Occipital lobe (tissue), 2 donors: ENCODE data around the gene RPL18A. TPM values are rescaled to one million over a fixed set of nuclear protein-coding genes. Genes with fewer than 3 reads are reported as not detected.

Experiments
- DNase-seq: peaks from one replicate; lab custom pipeline; 2025; lab: John Stamatoyannopoulos, UW
- total RNA-seq: library from RNA; depleted of rRNA; stranded (reverse); fragments of >200 nt; gene quantifications from one replicate; pipeline ENCODE4 v1.2.3, GENCODE V29; 2014

RPL18A gene
- total RNA-seq, 1 donor from 2014 or later = 612 TPM

DNA sequence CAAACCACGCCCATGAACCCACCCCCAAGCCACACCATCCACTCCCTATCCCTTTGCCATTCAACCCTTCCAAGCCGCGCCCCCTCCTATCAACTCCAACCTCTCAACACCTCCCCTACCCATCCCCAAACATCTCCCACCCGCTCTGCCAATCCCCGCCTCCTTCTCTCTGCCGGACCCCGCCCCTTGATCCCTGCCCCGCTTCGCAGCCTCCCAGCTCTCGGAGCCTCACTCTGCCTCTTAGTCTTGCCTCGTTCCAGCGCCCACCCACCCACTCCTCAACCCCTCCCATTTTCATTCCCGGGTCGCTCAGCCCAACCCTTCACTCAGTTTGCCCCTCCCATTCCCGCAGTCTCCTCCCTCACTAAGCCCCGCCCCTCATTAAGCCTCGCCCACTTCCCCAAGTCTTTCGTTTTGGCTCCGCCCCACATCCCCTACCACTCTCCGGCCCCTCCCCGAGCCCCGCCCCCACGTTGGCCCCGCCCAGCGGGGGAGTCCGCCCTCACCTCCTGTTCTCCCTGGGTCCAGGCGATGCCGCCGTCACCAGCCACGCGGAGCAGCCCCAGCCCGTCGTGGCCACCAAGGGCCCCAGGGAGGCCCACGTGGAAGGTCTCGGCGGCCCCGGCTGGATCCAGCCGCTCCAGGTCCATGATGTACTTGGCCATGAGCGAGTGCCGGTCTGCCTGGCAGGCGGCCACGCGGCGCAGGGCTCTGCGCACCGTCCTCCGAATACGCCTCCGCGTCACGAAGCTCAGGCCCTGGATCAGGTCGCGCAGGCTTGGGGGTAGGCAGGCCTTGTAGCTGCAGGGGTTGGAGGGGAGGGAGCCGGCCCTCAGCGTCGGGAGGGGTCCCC is 17.7 kb upstream of the RPL18A start:
- peak; percentile 79 for DNase-seq

DNA sequence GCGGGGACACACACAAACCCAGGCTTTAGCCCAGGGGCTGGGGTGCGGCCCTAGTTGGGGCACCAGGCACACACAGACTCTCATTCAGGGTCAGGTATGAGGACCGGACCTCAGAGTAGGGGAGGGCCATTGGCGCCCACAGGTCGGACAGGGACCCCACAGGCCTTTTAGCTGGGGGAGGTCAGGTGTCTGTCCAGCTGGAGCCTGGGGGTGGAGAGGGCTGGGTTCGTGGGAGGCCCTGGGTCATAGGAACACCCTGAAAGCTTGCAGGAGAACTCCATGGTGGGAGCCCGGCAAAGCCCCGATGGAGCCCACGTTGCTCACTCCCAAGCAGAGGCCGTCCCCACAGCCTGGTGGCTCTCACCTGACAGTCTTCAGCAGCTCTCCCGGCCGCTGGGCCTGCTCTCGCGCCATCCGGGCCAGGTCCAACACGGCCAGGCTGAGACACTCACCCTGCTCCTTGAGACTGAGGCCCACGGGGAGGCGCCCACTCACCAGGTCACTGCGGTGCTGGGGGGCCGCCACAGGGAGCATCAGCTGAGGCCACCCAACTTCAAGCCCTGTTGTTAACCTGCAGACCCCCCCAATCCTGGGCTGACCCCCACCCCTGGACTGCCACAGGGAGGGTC is 16.9 kb upstream of the RPL18A start:
- DNase-seq = no peak

DNA sequence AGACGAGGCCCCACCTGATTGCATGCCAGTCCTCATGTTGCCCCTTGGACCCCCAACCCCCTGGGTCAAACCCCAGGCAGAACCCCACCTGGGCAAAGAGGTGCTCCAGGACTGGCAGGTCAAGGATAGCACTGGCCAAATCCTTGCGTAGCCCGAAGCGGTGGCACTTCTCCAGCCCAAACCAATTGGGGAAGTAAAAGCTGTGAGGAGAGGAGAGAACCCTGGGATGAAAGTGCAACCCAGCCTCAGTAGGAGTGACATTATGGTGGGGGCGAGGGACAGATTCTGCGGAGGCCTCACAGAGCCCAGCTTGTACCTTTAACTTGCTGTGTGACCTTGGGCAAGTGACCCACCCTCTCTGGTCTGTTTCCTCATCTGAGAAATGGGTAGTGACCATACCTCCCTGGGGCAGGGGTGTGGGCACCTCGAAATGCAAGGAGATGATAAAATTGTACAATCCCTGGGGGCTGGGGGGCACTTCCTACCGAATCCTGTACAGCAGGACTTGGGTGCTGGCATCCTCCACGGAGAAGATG is 16.4 kb upstream of the RPL18A start:
- no peak for DNase-seq

DNA sequence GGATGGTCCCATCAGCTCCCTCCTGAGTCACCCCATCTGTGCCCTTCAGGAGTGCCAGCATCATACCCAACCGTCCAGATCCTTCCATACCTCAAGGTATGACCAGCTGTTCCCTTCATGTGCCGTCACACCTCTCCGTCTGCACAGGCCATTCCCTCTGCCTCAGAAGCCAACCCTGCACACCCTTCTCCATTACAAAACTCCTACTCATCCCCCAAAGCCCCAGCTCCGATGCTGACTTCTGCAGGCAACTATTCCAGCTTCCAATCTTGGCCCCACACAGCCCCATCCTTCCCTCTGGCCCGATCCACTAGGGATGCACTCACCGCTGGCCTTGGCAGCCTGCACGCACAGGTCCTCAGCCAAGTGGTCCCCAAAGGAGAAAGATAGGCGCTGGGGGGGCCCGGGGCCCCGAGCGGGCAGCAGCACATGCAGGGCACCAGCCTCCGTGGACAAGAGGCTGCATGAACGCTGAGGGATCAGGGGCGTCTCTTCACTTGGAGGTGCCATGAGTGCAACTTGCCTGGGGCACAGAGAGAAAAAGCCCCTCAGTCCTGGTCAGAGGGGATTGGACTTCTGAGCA is 15.7 kb upstream of the RPL18A start:
- no peak for DNase-seq

DNA sequence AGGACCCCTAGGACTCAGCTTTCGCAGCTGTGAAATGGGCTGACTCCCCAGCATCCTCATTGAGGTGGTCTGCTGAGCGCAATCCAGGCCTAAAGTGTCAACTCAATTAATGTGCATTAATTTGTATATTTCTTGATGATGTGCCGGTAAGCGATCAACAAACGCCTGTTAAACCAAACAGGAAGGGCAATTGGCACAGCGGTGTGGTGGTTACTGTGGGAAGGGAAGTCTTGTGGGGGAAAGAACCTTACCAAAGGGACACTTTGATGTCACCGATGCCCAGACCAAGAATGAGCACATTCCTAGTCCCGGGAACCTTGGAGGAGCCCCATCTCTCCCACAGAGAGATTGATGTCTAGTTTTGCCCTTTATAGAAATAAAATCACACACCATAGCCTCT is 13.6 kb upstream of the RPL18A start:
- no peak for DNase-seq

DNA sequence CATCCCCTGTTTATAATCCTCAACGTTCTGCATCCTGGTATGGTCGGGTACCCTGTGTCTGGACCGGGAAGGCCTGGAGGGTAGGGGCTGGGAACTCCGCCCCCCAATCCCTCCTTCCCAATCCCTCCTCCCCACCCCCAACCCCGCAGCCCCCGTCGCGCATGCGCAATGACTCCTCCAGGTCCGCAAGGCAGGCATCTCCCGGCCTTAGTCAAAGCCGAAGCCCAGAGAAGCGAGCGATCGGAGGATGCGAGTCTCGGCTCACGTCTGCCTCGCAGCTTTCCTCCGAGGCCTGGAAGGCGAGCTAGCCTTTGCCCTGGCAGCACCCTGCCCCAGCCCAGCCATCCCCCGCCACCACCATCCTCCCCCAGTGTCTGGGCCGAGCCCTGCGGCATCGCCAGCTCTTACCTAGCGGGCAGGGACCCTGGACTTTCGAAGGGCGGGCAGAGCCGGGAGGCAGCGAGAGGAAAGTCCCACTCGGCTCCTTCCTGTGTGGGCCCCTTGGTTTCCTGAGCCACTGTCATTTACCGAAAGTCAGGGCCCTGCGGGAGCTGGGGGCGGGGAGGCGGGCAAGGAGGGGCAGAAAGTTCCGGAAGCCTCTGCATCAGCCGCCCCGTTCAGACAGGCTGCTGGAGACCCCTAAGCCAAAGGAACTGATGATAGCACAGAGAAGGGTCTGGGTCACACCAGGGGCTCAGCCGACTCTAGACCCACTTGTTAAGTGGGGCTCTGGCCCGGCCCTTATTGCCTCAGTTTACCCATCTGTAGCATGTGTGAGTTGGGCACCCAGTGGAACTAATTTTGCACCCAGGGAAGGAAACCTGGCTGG is 12.0 kb upstream of the RPL18A start, which contains the start of gene JAK3:
JAK3 (minus strand) TSS at position 445 of the 829 bp plus-strand sequence. CDS start 3,565 bp downstream, outside the sequence.
- peak; percentile 17 for DNase-seq

DNA sequence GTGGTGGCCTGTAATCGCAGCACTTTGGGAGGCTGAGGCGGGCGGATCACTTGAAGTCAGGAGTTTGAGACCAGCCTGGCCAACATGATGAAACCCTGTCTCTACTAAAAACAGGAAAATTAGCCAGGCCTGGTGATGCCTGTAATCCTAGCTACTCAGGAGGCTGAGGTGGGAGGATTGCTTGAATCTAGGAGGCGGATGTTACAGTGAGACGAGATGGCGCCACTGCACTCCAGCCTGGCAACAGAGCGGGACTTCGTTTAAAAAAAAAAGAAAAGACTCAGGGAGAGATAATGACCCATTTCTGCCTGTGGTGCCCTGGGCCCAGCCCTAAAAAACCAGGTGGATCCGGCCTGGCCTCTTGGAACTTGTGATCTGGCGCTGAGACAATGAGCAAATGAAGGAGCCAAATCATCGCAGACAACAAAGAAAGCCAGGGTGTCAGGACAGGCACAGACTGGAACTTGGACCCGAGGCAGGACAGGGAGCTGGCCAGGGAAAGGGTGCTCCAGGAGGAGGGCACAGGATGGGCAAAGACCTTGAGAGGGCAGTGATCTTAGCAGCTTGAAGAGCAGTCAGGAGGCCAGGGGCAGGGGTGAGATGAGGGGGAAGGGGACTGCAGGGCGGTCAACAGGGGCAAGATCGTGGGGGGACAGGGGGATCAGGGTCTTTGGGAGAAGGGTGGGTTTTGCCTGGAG is 11.0 kb upstream of the RPL18A start:
- no peak for DNase-seq

DNA sequence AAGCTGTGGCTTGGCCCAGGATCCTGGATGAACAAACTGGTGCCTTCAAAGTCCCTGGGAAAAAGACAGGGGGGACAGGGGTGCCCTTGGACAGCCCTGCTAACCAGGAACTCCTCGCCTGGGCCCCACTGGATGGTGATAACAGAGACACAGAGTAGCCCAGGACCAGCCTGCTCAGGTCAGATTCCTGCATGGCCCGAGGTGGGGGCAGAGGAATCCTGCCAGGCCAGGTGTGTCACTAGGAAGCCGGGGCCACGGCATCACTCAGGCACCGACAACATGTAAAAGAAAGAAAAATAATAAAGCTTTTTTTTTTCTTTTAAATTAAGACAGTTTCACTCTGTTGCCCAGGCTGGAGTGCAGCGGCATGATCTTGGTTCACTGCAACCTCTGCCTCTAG is 5.6 kb upstream of the RPL18A start:
- no peak for DNase-seq

DNA sequence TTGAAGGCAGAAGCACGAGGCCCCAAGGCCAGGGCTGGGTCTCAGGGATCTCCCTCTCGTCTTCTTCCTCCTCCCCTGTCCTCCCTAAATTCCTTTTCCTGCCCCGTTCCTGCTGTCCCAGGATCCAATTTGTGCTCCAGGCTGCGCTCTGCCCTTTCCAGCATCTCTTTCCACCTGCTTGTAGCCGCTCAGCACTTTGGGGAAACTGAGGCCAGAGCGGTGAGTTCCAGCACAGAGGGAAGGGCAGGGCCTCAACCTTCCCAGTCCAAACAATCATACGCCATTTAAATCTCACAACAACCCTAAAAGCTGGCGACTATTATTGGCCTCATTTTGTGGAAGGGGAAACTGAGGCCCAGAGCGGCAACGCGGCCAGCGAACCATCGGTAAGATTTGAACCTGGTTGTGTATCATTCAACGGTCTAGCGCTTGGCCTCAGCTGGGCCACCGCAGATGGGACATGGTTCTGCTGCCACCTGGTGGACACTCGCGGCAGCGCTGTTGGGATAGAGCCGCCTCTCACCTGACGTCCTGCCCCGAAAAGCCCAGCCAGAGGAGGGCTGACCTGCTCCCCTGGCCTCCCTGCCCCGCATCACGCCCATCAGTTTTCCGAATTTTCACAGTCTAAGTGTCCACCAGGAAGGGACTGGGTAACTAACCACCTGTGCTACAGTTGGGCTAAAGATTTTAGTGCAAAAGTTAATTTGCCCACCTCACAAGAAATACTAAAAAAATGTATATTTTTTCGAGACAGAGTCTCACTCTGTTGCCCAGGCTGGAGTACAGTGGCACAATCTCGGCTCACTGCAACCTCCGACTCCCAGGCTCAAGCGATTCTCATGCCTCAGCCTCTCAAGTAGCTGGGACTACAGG is 4.2 kb upstream of the RPL18A start:
- peak; percentile 71 for DNase-seq

DNA sequence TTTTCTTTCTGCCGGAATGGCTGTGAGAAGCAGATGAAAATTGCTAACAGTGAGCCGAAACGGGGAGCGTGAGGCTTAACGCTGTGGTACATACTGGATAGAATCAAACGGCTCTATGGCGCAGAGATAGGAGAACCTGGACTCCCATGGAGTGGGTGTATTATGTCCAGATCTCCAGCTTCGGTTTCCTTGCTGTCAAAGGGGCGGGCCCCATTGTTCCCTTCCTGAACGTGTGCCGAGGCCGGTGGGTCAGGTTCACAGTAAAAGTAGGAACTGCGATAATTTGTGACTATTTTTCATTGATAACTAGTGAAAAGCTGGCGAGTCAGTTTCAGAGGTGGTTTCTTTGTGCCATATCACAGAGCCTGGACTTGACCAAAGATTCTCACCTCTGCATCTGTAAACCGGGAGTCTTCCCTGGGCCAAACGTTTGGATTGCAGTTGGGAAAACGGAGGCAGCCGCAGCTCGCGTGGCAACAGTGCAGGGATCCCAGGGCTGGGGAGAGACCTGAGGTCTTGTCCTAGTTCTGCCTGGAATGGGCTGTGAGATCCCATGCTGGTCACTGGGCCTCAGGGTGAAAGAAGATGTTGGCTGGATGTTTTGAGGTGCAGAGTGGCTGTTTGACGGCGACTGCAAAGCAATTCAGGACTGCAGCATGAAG is 752 bp downstream of the RPL18A start:
- DNase-seq = no peak

DNA sequence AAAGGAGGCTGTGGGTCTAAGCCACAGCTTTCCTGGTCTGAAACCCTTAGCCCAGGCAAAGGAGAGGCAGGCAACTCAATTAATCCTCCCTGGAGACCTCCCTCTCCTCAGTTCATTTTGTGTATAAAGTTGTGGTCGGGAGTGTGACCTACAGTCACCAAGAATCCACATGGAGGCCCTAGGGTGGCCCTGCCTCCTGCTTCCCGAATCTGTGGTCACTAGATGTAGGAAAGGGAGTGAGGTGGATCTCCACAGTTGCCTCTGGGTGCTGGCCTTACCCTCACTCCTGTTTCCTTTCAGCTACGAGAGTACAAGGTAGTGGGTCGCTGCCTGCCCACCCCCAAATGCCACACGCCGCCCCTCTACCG is 1.3 kb downstream of the RPL18A start:
- DNase-seq = no peak

DNA sequence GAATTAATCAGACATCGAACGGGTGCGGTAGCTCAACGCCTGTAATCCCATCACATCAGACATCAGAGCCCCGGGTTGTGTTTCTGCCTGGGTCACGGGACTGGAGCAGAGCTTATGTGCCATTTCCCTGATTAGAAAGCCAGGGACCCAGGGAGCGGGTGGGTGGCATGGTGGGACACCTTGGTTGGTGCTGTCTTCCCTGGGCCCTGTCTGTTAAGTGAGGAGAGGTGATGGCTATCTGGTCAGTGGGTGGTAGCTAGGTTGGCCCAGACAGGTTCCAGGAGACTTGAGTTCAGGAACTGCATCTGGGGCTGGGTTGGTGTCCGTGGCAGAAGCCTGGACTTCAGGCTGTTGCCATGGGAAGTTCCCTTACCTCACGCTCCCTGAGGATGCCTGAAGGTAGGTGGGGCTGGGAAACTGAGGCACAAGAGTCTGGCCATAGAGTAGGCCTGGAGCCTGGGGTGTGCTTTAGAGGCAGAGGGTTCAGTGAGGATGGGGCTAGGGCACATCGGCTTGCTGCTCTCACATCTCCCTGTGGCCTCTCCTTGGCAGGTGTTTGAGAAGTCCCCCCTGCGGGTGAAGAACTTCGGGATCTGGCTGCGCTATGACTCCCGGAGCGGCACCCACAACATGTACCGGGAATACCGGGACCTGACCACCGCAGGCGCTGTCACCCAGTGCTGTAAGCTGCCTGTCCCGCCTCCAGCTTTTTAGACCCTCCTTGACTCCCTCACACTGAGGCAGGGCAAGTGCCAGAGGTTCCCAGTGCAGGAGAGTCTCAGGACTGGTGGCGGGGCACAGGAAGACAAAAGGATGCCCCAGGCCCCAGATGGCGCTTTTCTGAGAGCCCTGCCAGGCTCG is 2.1 kb downstream of the RPL18A start:
- no peak for DNase-seq

DNA sequence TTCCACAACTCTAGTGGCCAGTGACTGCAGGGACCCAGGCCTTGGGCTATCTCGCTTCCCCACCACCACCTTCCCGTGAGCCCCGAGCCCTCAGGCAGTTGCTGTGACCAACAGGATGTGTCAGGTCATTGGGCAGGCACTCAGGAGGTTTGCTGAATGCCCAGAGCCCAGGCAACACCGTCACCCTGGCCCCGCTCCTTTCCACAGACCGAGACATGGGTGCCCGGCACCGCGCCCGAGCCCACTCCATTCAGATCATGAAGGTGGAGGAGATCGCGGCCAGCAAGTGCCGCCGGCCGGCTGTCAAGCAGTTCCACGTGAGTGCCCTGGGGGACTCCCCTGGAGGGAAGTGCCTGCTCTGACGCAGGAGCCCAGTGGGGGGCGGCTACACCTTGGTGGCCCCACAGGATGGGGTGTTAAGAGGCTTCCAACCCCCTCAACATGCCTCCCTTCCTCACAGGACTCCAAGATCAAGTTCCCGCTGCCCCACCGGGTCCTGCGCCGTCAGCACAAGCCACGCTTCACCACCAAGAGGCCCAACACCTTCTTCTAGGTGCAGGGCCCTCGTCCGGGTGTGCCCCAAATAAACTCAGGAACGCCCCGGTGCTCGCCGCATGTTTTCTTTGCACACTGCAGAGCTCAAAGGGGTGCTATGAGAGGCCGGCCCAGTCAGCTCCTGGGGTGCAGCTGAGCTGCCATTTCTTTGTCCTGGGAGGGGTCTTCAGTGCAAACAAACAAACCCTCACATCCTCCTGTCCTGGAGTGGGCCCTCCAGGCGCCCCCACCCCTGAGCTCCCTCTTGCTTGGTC is 3.2 kb downstream of the RPL18A start:
- DNase-seq = no peak

DNA sequence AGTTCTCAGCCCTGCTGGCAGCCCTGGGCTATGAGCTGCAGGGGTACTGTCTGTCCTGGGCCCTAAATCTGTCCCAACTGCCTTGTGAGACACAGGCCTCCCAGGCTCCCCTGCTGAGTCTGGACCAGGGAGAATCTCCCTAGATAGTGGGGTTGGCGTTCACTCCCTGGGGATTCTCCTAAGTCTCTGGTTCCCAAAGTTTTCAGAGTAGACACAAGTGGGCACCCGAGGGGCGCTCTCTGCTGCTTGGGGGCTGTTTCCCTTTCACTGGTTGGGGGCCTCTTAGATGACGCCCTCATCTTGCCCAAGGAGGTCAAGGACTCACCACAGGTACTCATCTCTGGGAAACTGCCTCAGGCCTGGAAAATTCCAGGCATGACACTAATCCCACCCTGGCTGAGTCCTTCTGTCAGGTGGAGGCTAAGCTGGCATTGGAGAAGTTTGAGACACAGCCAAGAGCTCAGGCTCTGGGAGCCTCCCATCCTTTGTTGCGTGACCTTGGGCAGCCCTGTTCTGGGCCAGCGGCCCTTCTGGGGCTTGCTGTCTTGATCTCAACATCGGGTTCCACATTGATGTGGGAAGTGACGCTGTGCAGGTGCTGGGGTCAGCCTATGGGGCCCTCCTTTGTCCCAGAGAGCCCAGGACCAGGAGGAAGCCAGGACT is 3.9 kb downstream of the RPL18A start:
- DNase-seq = no peak

DNA sequence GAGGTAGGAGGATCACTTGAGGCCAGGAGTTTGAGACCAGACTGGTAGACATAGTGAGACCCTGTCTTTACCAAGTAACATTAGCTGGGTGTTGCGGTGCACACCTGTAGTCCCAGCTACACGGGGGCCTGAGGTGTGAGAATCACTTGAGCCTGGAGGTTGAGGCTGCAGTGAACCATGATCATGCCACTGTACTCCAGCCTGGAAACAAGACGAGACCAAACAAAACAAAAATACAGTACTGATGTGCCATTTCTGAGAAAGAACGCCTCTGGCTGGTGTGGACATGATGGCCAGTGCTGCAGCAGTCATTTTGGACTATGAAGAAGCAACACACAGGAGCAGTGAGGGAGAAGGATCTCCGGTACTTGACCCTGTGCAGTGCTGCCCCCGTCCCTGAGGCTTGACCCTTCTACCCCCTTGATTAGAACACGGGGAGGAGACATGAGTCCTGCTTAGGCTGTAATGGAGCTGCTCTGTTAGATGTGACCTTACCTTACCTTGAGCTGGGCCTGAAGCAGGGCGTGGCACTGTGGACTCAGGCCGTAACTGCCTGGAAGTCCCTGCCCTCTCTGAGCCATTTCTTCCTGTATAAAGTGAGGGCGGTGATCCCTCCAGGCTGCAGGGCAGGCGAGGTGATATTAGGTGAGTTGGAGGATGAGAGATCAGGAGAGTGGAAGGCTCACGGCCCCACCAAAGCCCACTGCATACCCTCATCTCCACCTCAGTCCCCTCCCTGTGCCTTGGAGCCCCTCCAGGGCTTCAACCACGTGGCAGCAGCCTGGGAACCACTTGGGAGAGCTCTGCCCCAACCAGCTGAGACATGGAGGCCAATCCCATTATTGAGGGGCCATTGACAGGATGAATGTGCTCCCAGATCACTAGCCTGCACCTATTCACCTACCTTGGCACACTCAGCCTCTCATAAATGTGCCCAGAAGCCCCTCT is 5.9 kb downstream of the RPL18A start:
- DNase-seq = no peak
